Stomach (tissue), 4 donors: Measurements from ENCODE around the gene UBE2G1.

Experiments used
- EP300 ChIP-seq: sonication (generic); formaldehyde crosslinking; IDR thresholded peaks from one replicate; pipeline ENCODE4 v1.6.1; 2017; ENCODE audit warnings: antibody characterized with exemption
- POLR2A ChIP-seq, 4 donors: fragments of 450-650 bp; IDR thresholded peaks; one replicate each; pipeline ENCODE4 v1.6.1; 2016; ENCODE audit warnings: antibody characterized with exemption in 4 of 4, control low read depth in 2 of 4, mild to moderate bottlenecking in 1 of 4, moderate library complexity in 1 of 4
- POLR2AphosphoS5 ChIP-seq, 3 donors: sonication (generic); formaldehyde crosslinking; IDR thresholded peaks; one replicate each; pipeline ENCODE4 v1.6.1; 2016; ENCODE audit warnings: antibody characterized with exemption in 3 of 3
- TF ChIP-seq, protein P1 (sequence below), 7 experiments: fragments of 450-650 bp in 4 of 7; fragments of 200-600 bp in 3 of 7; sonication (generic) in 3 of 7; IDR thresholded peaks; one replicate each; pipeline ENCODE4 v1.5.1; 2016 to 2019; ENCODE audit warnings: antibody characterized with exemption in 7 of 7, control low read depth in 2 of 7, mild to moderate bottlenecking in 1 of 7

DNA sequence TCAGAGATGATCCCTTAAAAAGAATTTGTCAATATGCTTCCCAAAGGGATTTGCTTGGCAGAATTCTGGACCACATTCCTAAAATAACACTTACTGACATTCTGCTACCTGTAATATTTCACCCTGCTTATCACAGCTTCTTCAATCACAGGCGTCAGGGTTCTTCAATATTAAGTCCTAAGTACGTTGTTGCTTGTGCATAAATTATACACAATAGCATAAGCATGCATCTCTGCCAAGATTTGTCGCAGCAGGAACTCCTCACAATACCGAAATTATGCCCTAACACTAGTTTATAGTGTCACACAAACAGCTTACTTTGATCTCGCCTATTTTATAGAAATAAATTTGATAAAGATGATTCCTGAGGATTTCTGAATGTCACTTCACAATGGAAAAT is 48.9 kb downstream of the UBE2G1 start:
- TF ChIP-seq, protein P1, sequence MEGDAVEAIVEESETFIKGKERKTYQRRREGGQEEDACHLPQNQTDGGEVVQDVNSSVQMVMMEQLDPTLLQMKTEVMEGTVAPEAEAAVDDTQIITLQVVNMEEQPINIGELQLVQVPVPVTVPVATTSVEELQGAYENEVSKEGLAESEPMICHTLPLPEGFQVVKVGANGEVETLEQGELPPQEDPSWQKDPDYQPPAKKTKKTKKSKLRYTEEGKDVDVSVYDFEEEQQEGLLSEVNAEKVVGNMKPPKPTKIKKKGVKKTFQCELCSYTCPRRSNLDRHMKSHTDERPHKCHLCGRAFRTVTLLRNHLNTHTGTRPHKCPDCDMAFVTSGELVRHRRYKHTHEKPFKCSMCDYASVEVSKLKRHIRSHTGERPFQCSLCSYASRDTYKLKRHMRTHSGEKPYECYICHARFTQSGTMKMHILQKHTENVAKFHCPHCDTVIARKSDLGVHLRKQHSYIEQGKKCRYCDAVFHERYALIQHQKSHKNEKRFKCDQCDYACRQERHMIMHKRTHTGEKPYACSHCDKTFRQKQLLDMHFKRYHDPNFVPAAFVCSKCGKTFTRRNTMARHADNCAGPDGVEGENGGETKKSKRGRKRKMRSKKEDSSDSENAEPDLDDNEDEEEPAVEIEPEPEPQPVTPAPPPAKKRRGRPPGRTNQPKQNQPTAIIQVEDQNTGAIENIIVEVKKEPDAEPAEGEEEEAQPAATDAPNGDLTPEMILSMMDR (IDR thresholded peaks at IDR 0.05) = no peak
- TF ChIP-seq POLR2A (IDR thresholded peaks at IDR 0.05) (no peak), POLR2AphosphoS5 (IDR thresholded peaks at IDR 0.05) (no peak), EP300 (no peak)
